Mesodermal cell (in vitro differentiated cells): Measurements from ENCODE around the gene USP44.

Source experiments
- H3K27ac ChIP-seq: 2 replicates; pipeline ENCODE4 v1.7.0; 2013; ENCODE audit warnings: mild to moderate bottlenecking, low read depth, low read length, moderate library complexity; ENCODE audit not compliant: severe bottlenecking
- H3K36me3 ChIP-seq: 2 replicates; pipeline ENCODE4 v1.7.1; 2013; ENCODE audit warnings: mild to moderate bottlenecking, low read length, moderate library complexity; ENCODE audit not compliant: control insufficient read depth, insufficient read depth
- H3K4me1 ChIP-seq: one replicate; pipeline ENCODE4 v1.7.1; 2013; ENCODE audit warnings: mild to moderate bottlenecking, low read length; ENCODE audit not compliant: insufficient read depth, control insufficient read depth, poor library complexity, severe bottlenecking
- H3K4me3 ChIP-seq: 2 replicates; pipeline ENCODE4 v1.7.0; 2013; ENCODE audit warnings: low read length, control low read depth, mild to moderate bottlenecking; ENCODE audit not compliant: insufficient read depth, poor library complexity, severe bottlenecking; ENCODE audit errors: extremely low read depth
- H3K9me3 ChIP-seq: 2 replicates; pipeline ENCODE4 v1.7.1; 2013; ENCODE audit warnings: mild to moderate bottlenecking, low read length, moderate library complexity; ENCODE audit not compliant: control insufficient read depth
- WGBS, 2 experiments: methylation state at CpG; one replicate each; pipeline ENCODE4 v1.1.5; 2013; ENCODE audit warnings: missing lambda C conversion rate in 2 of 2; ENCODE audit not compliant: insufficient coverage in 2 of 2; 5-methylcytosine and 5-hydroxymethylcytosine counted together

Gene USP44

DNA sequence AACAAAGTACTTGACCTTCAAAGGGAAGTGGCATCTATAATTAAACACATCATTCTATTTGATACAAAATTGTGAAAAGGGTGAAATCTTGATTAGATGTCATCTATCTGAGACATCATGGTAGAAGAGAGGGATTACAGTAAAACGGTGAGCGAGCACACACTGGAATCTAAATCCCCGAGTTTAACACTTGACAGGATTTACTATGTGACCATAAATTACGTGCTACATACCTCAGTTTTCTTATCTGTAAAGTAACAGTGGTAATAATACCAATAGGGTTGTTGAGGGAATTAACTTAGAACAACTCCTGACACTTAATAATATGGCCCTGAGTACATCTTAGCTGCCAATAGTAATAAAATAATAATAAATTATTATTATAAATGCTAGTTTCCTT is 13.3 kb downstream of the USP44 start:
- WGBS, 2 experiments = 84% methylated on average over 3 of the region's 4 CpGs; no CpG with 5 or more reads in 1 of the 2 experiments
- H3K9me3 ChIP-seq = no peaks in the 10 kb centered on the region

GRCh38 chr12:95533985-95534384 is 17.3 kb downstream of the USP44 start:
- H3K27ac ChIP-seq = no peak overlapping the region
- H3K9me3 ChIP-seq = no peaks in the 10 kb centered on the region
- WGBS, 2 experiments = 81 to 91% methylated on average over 3 to 4 of the region's 4 CpGs
- H3K36me3 ChIP-seq = no peaks in the 10 kb centered on the region
- H3K4me3 ChIP-seq = no peak overlapping the region
- H3K4me1 ChIP-seq = no peaks in the 10 kb centered on the region

More for the DNA sequence above, 13.3 kb downstream of the USP44 start:
- H3K36me3 ChIP-seq = no peaks in the 10 kb centered on the region
- no peaks in the 10 kb centered on the region for H3K4me1 ChIP-seq
- H3K4me3 ChIP-seq = no peak overlapping the region
- no peak overlapping the region for H3K27ac ChIP-seq

GRCh38 chr12:95532851-95533250 is 18.4 kb downstream of the USP44 start:
- H3K4me1 ChIP-seq = no peaks in the 10 kb centered on the region
- H3K9me3 ChIP-seq = no peaks in the 10 kb centered on the region
- no peaks in the 10 kb centered on the region for H3K36me3 ChIP-seq
- H3K27ac ChIP-seq = no peak overlapping the region
- 85 to 100% methylated on average over 3 to 5 of the region's 5 CpGs for WGBS, 2 experiments
- H3K4me3 ChIP-seq = no peak overlapping the region

DNA sequence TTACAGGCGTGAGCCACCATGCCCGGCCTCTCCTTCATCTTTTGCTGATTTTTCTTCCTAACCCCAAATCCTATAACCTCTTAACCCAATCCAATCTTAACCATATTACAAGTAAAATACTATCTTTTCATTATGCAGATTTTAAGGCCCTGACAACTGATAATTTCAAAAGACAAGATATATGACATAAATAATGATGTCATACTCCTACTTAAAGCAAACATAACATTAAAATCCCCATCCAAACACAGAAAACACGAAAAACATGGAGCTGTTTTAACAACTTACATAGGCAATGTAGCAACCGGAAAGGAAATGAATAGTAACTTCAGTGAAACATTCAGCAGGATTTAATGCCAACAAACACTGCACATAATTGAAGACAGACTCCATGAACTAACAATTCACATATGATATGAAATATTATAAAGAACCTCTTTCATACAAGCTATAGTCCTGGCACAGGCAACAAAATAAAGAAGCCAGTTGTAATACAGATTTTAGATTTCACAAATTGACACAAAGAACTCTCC is 21.5 kb downstream of the USP44 start:
- no peaks in the 10 kb centered on the region for H3K9me3 ChIP-seq
- WGBS, 2 experiments = 95 to 96% methylated on average over 2 to 3 of the region's 4 CpGs
- no peaks in the 10 kb centered on the region for H3K4me1 ChIP-seq
- H3K36me3 ChIP-seq = no peaks in the 10 kb centered on the region
- H3K27ac ChIP-seq = no peak overlapping the region
- no peak overlapping the region for H3K4me3 ChIP-seq

DNA sequence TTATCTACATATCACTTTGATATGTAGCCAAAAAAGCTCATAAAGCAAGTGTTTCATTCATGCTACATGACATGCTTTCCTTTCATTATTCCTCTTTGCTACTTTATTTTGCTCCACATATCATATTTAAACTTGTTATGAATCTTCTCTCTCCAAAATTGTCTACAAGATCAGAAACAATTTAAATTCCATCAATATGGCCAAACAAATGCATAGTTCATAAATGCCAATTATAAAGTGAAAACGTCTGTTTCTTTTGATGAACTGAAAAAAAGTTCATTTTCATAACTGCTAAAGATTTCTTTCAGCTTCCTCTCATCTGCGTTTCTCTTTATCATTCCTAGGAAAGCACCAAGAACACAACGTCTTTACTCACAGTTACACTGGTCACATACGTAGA is 22.8 kb downstream of the USP44 start:
- Histone ChIP-seq H3K27ac (no peak overlapping the region), H3K36me3 (no peaks in the 10 kb centered on the region), H3K4me1 (no peaks in the 10 kb centered on the region), H3K9me3 (no peaks in the 10 kb centered on the region), H3K4me3 (no peak overlapping the region)
- WGBS, 2 experiments = 87 to 89% methylated on average over 4 of the region's 4 CpGs

GRCh38 chr12:95522692-95523091 is 28.6 kb downstream of the USP44 start:
- Histone ChIP-seq H3K27ac (no peak overlapping the region), H3K4me1 (no peaks in the 10 kb centered on the region), H3K4me3 (no peak overlapping the region), H3K9me3 (no peaks in the 10 kb centered on the region), H3K36me3 (no peaks in the 10 kb centered on the region)
- 91 to 92% methylated on average over 5 to 7 of the region's 8 CpGs for WGBS, 2 experiments

GRCh38 chr12:95520816-95521215 is 30.5 kb downstream of the USP44 start:
- no peaks in the 10 kb centered on the region for H3K36me3 ChIP-seq
- no peaks in the 10 kb centered on the region for H3K9me3 ChIP-seq
- no peaks in the 10 kb centered on the region for H3K4me1 ChIP-seq
- H3K27ac ChIP-seq = no peak overlapping the region
- WGBS, 2 experiments = 93 to 100% methylated on average over 4 of the region's 6 CpGs
- no peak overlapping the region for H3K4me3 ChIP-seq

GRCh38 chr12:95518944-95519343 is 32.3 kb downstream of the USP44 start:
- Histone ChIP-seq H3K36me3 (peaks cover 7% of the 10 kb centered on the region), H3K4me1 (no peaks in the 10 kb centered on the region), H3K27ac (no peak overlapping the region), H3K4me3 (no peak overlapping the region), H3K9me3 (no peaks in the 10 kb centered on the region)

DNA sequence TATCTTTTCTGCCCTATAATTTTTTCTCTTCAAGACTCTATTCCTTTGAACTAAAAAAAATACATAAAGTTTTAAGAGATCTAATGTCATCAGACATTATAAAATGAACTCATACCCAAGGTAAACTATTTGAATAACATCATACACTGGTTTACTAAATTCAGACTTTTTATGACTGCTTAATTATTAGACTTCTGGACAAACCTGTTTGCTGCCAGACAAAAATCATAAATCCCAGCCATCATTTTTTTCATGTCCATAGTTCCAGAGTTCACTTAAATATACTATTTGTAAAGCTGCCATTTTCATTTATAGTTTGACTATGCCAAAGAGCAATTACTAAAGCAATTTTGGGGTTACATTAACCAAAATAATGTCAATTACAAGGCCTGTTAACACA is 34.0 kb downstream of the USP44 start:
- H3K27ac ChIP-seq = no peak overlapping the region
- H3K4me3 ChIP-seq = no peak overlapping the region
- no peaks in the 10 kb centered on the region for H3K4me1 ChIP-seq
- H3K36me3 ChIP-seq = peaks cover 24% of the 10 kb centered on the region
- no peaks in the 10 kb centered on the region for H3K9me3 ChIP-seq

GRCh38 chr12:95516757-95517156 is 34.5 kb downstream of the USP44 start:
- Histone ChIP-seq H3K4me1 (no peaks in the 10 kb centered on the region), H3K27ac (no peak overlapping the region), H3K36me3 (peaks cover 29% of the 10 kb centered on the region), H3K4me3 (no peak overlapping the region), H3K9me3 (no peaks in the 10 kb centered on the region)

DNA sequence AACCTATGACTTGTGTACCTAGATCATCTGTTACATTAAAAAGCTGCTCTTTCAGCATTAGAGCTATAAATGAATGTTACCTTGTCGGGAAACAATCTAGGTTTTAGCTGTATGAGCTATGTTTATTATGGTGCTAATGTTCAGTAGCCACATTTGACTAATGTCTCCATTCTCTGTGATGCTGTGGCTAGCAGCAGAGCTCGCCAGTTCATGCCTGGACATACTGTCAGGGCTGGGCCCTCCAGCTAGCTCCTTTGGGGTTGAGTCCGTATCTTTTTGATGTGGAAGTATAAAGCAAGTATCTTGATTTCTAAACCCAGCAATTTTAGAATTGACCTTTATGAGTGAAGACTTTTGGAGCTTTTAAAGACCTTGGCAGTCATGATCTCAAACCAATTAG is 36.1 kb downstream of the USP44 start:
- no peak overlapping the region for H3K4me3 ChIP-seq
- peaks cover 41% of the 10 kb centered on the region for H3K36me3 ChIP-seq
- 100% methylated on average over 2 of the region's 3 CpGs for WGBS, 2 experiments
- no peaks in the 10 kb centered on the region for H3K9me3 ChIP-seq
- no peak overlapping the region for H3K27ac ChIP-seq
- H3K4me1 ChIP-seq = no peaks in the 10 kb centered on the region

DNA sequence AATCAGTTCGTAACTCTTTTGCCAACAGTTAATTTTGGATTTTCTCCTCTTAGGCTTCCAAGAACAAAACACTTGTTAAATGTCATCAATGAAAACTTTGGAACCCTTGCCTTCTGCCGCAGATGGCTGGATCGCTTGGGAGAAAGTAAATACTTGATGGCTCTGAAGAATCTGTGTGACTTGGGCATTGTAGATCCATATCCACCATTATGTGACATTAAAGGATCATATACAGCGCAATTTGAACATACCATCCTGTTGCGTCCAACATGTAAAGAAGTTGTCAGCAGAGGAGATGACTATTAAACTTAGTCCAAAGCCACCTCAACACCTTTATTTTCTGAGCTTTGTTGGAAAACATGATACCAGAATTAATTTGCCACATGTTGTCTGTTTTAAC is 37.7 kb downstream of the USP44 start:
- 100% methylated on average over 3 of the region's 5 CpGs; no CpG with 5 or more reads in 1 of the 2 experiments for WGBS, 2 experiments
- H3K27ac ChIP-seq = no peak overlapping the region
- H3K4me1 ChIP-seq = no peaks in the 10 kb centered on the region
- peaks cover 57% of the 10 kb centered on the region for H3K36me3 ChIP-seq
- no peaks in the 10 kb centered on the region for H3K9me3 ChIP-seq
- H3K4me3 ChIP-seq = no peak overlapping the region
